ENCODE data around the gene SLC27A2.

GRCh38 chr15:50189633-50190032, 7.6 kb downstream of the SLC27A2 start:
- TF ChIP-seq CTCF (IDR thresholded peaks at IDR 0.05) (no peak), POLR2A (IDR thresholded peaks at IDR 0.05) (no peak)
